GM12875 (cell line): ENCODE measurements around the gene UBTF.

Source experiments
- H3K4me3 ChIP-seq: one replicate; pipeline ENCODE4 v1.5.1; 2011; ENCODE audit warnings: low read depth, low read length, control low read depth
- TF ChIP-seq, protein P1 (sequence below): IDR thresholded peaks from 2 replicates; pipeline ENCODE4 v1.5.1; 2011; ENCODE audit warnings: low read depth, mild to moderate bottlenecking, control low read depth, inconsistent platforms, low read length, moderate library complexity, borderline replicate concordance; ENCODE audit not compliant: insufficient read depth

UBTF gene

DNA sequence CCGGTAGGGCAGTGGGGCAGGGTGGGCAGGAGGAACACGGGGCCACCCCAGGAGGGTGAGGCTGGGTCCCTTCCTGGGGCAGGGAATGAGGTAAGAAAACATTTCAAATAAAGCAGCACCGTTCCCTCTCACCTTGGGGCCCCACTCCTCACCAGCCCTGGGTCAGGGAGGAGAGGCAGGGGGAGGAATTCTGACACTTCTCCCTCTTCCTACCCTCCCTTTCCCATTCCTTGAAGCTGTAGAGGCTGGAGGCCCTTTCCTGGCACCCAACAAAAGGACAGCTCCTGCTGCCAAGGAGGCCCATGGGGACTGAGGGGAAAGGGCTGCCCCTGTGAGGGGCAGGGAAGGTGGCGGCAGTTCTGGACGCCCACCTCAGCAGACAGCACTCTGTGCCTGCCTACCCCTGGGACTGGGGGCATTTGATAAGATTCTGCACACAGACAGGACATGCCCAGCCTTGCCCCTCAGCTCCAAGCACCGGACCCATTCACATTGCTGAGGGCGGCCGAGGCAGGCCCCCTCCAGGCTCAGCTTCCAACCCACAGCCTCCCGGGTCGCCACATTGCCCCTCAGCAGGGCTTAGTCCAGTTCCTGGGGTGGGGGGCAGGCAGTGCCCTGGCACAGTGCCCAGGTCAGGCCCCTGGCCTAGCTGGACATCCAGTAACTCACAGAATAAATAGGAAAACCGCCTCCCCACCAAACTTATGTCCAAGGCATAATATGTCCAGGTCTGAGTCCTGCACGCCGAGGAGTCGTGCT, 26.0 kb downstream of the UBTF start:
- no peak overlapping the region for H3K4me3 ChIP-seq
- TF ChIP-seq, protein P1, sequence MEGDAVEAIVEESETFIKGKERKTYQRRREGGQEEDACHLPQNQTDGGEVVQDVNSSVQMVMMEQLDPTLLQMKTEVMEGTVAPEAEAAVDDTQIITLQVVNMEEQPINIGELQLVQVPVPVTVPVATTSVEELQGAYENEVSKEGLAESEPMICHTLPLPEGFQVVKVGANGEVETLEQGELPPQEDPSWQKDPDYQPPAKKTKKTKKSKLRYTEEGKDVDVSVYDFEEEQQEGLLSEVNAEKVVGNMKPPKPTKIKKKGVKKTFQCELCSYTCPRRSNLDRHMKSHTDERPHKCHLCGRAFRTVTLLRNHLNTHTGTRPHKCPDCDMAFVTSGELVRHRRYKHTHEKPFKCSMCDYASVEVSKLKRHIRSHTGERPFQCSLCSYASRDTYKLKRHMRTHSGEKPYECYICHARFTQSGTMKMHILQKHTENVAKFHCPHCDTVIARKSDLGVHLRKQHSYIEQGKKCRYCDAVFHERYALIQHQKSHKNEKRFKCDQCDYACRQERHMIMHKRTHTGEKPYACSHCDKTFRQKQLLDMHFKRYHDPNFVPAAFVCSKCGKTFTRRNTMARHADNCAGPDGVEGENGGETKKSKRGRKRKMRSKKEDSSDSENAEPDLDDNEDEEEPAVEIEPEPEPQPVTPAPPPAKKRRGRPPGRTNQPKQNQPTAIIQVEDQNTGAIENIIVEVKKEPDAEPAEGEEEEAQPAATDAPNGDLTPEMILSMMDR = no peak

DNA sequence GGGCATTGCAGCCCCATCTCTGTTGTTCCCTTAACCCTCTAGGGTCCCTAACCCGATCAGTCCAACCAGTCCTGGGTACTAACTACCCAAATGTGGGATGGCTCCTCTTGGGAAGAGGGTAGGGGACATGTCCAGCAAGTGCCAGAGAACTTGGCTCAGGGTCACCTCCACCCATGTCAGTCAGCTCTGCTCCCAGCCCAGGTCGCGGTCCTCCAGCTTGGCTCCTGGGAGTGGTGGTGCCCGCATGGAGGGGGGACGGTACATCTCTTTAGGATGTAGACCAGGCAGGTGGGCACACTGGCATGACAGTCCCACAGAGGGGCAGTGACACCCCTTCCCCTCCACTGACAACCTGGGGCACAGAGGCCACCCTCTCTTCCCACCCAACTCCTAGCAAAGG, 26.7 kb downstream of the UBTF start:
- TF ChIP-seq, protein P1 = no peak
- H3K4me3 ChIP-seq = no peak overlapping the region

DNA sequence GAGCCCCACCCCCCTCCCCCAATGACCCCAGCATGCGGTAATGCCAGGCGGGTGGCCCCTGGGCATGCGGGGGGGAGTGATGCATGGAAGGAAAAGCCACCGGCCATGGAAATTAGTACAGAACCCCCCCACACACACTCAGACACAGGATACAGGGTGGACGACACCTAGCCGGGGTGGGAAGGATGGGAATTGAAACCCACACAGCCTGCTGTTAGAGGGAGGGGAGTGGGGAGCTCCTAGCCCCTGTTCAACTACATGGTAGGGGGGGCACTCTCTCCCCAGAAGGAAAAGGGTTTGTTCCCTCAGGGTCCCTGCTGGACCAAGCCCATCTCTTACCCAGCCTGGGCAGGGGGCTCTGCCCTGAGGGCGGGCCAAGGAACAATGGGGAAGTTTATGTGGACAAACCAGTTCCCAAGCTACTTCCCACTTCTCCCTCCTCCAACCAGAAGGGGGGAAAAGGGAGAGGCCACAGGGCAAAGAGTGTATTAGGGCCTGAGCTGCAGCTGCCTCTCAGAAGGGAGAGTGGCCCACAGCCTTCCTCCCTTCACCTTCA, 27.5 kb downstream of the UBTF start:
- H3K4me3 ChIP-seq = no peak overlapping the region
- TF ChIP-seq, protein P1 = no peak

DNA sequence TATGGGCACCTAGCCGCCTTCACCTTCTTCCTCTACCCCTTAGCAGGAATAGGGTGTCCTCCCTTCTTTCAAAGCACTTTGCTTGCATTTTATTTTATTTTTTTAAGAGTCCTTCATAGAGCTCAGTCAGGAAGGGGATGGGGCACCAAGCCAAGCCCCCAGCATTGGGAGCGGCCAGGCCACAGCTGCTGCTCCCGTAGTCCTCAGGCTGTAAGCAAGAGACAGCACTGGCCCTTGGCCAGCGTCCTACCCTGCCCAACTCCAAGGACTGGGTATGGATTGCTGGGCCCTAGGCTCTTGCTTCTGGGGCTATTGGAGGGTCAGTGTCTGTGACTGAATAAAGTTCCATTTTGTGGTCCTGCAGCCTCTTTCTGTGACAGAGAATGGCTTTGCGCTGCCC, 28.1 kb downstream of the UBTF start:
- TF ChIP-seq, protein P1 = no peak
- H3K4me3 ChIP-seq = no peak overlapping the region

DNA sequence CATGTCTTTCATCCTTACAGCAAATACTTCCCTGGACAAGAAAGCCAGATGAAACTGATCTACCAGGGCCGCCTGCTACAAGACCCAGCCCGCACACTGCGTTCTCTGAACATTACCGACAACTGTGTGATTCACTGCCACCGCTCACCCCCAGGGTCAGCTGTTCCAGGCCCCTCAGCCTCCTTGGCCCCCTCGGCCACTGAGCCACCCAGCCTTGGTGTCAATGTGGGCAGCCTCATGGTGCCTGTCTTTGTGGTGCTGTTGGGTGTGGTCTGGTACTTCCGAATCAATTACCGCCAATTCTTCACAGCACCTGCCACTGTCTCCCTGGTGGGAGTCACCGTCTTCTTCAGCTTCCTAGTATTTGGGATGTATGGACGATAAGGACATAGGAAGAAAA, 29.0 kb downstream of the UBTF start:
- no peak overlapping the region for H3K4me3 ChIP-seq
- TF ChIP-seq, protein P1 = no peak

DNA sequence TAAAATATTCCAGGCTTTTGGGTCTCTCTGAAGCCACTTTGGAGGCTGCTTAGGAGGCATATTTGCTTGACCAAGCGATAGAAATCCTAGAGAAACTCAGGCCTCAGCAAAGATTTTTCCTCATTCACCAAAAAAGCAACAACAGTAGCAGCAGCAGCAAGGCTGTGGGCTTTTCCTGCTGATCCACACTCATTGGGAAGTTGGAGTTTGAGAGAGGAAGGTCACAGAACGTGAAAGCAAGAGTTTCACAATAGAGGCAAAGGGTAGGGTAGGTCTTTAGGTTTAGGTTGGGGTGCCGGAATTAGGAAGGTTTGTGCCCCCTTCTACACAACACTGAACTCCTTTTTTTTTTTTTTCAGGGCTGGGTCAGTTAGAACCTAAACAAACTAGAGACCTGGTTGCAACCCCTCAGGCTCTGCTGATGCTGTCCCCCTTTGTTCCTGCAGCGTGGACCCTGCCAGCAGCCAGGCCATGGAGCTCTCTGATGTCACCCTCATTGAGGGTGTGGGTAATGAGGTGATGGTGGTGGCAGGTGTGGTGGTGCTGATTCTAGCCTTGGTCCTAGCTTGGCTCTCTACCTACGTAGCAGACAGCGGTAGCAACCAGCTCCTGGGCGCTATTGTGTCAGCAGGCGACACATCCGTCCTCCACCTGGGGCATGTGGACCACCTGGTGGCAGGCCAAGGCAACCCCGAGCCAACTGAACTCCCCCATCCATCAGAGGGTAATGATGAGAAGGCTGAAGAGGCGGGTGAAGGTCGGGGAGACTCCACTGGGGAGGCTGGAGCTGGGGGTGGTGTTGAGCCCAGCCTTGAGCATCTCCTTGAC, 30.7 kb downstream of the UBTF start:
- TF ChIP-seq, protein P1 = no peak
- no peak overlapping the region for H3K4me3 ChIP-seq
